ENCODE results near the gene CNTN6.

CNTN6 gene

GRCh38 chr3:1448443-1448842 lies 355.6 kb downstream of the CNTN6 start:
- no peak for TF ChIP-seq CTCF (IDR thresholded peaks at IDR 0.05; ENCODE audit: extremely low read depth, insufficient read depth, missing control alignments)
- in situ Hi-C loops (cut with MboI; ENCODE audit: low pct_unique_long_range_greater_than_20kb, low sequenced_read_pairs, unreplicated experiment), result no loop called here
- no peak for DNase-seq (ENCODE audit: low spot score)
